Measurements from ENCODE around the gene TCF23. TPM values are rescaled to one million over a fixed set of nuclear protein-coding genes. Genes with fewer than 3 reads are reported as not detected.

The TCF23 gene
- total and polyA plus RNA-seq, 2 of the 8 experiments (the other 6 are each of a cell fraction or from before 2014, with no cell fraction given) = 0.02 TPM; not detected in 1

GRCh38 chr2:27179344-27180000 lies 30.7 kb downstream of the TCF23 start:
- Histone ChIP-seq H3K4ac (replicated peaks; ENCODE audit: insufficient read length, low read depth, low read length) (no peak overlapping the region), H3K36me3 (ENCODE audit: control insufficient read depth in 2 of 4, insufficient read depth in 4 of 4, low read length in 3 of 4) (no peaks in the 10 kb centered on the region), H2BK12ac (ENCODE audit: low read depth, low read length) (no peak overlapping the region), H2BK15ac (ENCODE audit: low read length) (no peak overlapping the region), H3K27me3 (replicated peaks in 1 of 4; ENCODE audit: control insufficient read depth in 3 of 4, extremely low read depth in 1 of 4, insufficient read depth in 3 of 4, low read length in 3 of 4) (no peaks in the 10 kb centered on the region), H2BK5ac (ENCODE audit: low read depth, low read length) (no peak overlapping the region), H3K27ac (ENCODE audit: low read depth, low read length) (no peak overlapping the region), H3K4me3 (ENCODE audit: extremely low read depth in 1 of 4, insufficient read depth in 2 of 4, low read depth in 3 of 4, low read length in 4 of 4) (no peak overlapping the region), H4K20me1 (replicated peaks in 1 of 2; ENCODE audit: control insufficient read depth in 1 of 2, insufficient read depth in 2 of 2, low read length in 2 of 2) (no peaks in the 10 kb centered on the region), H3K9ac (replicated peaks in 1 of 4; ENCODE audit: extremely low read depth in 1 of 4, low read depth in 3 of 4, low read length in 3 of 4) (no peak overlapping the region), H3K56ac (replicated peaks; ENCODE audit: insufficient read length, low read depth, low read length) (no peak overlapping the region), H4K5ac (ENCODE audit: insufficient read length, low read depth, low read length) (no peak overlapping the region), H4K8ac (ENCODE audit: extremely low read depth, insufficient read depth, low read length) (no peak overlapping the region), H3K79me2 (ENCODE audit: control insufficient read depth in 1 of 2, insufficient read depth in 2 of 2, low read length in 2 of 2) (no peaks in the 10 kb centered on the region), H3K23ac (ENCODE audit: insufficient read length) (no peak overlapping the region), H3K9me3 (ENCODE audit: insufficient read depth in 2 of 2, low read depth in 1 of 2, low read length in 1 of 2) (no peaks in the 10 kb centered on the region), H2BK120ac (replicated peaks; ENCODE audit: low read depth, low read length) (no peak overlapping the region), H3K4me2 (ENCODE audit: insufficient read depth in 1 of 2, low read depth in 2 of 2, low read length in 2 of 2) (no peak overlapping the region), H3K4me1 (replicated peaks in 1 of 4; ENCODE audit: control insufficient read depth in 3 of 4, insufficient read depth in 4 of 4, low read length in 3 of 4) (no peaks in the 10 kb centered on the region), H2AK5ac (ENCODE audit: low read depth, low read length) (no peak overlapping the region), H3K18ac (ENCODE audit: extremely low read depth, low read length) (no peak overlapping the region), H3K79me1 (ENCODE audit: low read depth, low read length) (no peaks in the 10 kb centered on the region), H2AFZ (ENCODE audit: low read length) (no peak overlapping the region), H4K91ac (replicated peaks; ENCODE audit: insufficient read length, low read length) (no peak overlapping the region), H2BK20ac (ENCODE audit: low read length) (no peak overlapping the region), H3K14ac (ENCODE audit: insufficient read length) (no peak overlapping the region), H3K23me2 (ENCODE audit: low read depth, low read length) (no peaks in the 10 kb centered on the region)
- DNase-seq (ENCODE audit: low read depth in 1 of 2, low spot score in 2 of 2) = no peak
- ChIA-PET CTCF (ENCODE audit: partially characterized antibody) (interaction anchor here (4.5 kb wide), 1 partner anchor 8 kb away, joined by 33 read pairs; no protein-coding TSS in a partner anchor), POLR2A (ENCODE audit: partially characterized antibody) (no interaction called here)
- FAIRE-seq = no peak
- WGBS, 2 experiments (ENCODE audit: extremely low coverage in 1 of 2, insufficient coverage in 1 of 2, insufficient read length in 1 of 2, insufficient replicate concordance in 2 of 2, low coverage in 1 of 2, low lambda C conversion rate in 2 of 2, missing lambda C conversion rate in 1 of 2) = 83% methylated on average over 3 of the region's 3 CpGs; no CpG with 5 or more reads in 1 of the 2 experiments
- TF ChIP-seq E2F6 (IDR thresholded peaks at IDR 0.05) (no peak), KDM1A (IDR thresholded peaks at IDR 0.05; ENCODE audit: borderline replicate concordance, low read length) (no peak), USF2 (IDR thresholded peaks at IDR 0.05; ENCODE audit: low read length) (no peak), RFX5 (IDR thresholded peaks at IDR 0.05; ENCODE audit: borderline replicate concordance, low read depth, low read length) (no peak), EP300 (IDR thresholded peaks at IDR 0.05; ENCODE audit: borderline replicate concordance in 1 of 2, low read depth in 2 of 2, low read length in 2 of 2) (no peak), SP1 (IDR thresholded peaks at IDR 0.05; ENCODE audit: low read depth, low read length) (no peak), CTBP2 (IDR thresholded peaks at IDR 0.05; ENCODE audit: borderline replicate concordance, insufficient read depth, insufficient read length, low read length) (no peak), CHD1 (IDR thresholded peaks at IDR 0.05; ENCODE audit: low read depth, low read length) (no peak), SIRT6 (IDR thresholded peaks at IDR 0.05; ENCODE audit: low read length) (no peak), BACH1 (IDR thresholded peaks at IDR 0.05; ENCODE audit: low read length) (no peak), TAF7 (optimal IDR thresholded peaks at IDR 0.05; ENCODE audit: borderline replicate concordance, low read depth, low read length) (no peak), GABPA (IDR thresholded peaks at IDR 0.05; ENCODE audit: borderline replicate concordance, insufficient read depth, low read length) (no peak)
